ENCODE results near the gene KIAA1549.
"Not testable (repeated sequence)": the region's sequence is repeated elsewhere in the genome, so short reads cannot be mapped to it uniquely, and the experiment has no call there.

Gene KIAA1549

DNA sequence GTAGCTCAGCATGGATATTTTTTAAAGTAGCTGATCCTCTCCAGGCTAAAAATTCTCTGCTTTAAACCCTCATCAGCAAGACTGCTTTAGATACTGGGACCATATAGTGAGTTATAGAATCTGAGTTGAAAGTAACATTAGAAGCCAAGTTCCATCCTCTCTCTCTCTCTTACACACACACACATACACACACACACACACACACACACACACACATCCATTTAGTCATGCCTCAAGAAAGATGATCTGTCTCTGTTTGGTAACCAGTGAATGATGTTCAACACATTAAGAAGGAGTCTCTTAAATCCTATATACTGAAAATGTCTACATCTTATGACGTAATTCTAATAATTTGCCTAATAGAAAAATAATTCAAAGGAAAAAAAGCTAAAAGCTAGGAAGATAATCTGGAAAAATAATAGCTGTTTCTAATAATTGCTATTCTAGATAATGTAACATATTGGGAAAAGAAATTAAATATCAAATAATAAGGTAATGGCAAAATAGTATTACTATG is 166.3 kb downstream of the KIAA1549 start:
- H3K9me3 ChIP-seq (ENCODE audit: insufficient read depth, low read length), result no peaks in the 10 kb centered on the region

DNA sequence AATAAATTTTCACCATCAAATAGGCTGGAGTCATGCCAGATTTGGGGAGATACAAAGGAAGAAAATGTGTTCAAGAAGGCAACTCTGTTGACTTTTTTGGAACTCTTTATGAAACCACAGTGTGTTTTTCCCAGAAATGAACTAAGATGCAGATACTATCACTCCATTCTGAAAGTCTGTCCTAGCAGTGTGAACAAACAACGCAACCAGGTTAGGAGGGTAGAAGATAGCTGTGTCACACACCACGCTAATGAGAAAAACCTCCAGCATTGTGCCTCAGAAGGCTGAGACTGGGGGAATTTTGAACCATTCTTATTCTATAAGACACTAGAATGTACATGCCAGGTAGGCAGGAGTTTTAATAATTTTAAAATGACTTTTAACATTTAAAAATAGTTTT is 167.2 kb downstream of the KIAA1549 start:
- no peaks in the 10 kb centered on the region for H4K20me1 ChIP-seq (ENCODE audit: low read depth, low read length)
- TF ChIP-seq, protein P1, sequence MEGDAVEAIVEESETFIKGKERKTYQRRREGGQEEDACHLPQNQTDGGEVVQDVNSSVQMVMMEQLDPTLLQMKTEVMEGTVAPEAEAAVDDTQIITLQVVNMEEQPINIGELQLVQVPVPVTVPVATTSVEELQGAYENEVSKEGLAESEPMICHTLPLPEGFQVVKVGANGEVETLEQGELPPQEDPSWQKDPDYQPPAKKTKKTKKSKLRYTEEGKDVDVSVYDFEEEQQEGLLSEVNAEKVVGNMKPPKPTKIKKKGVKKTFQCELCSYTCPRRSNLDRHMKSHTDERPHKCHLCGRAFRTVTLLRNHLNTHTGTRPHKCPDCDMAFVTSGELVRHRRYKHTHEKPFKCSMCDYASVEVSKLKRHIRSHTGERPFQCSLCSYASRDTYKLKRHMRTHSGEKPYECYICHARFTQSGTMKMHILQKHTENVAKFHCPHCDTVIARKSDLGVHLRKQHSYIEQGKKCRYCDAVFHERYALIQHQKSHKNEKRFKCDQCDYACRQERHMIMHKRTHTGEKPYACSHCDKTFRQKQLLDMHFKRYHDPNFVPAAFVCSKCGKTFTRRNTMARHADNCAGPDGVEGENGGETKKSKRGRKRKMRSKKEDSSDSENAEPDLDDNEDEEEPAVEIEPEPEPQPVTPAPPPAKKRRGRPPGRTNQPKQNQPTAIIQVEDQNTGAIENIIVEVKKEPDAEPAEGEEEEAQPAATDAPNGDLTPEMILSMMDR (IDR thresholded peaks at IDR 0.05; ENCODE audit: insufficient read depth, low read length, poor library complexity, severe bottlenecking), result no peak
- TF ChIP-seq EZH2phosphoT487 (conservative IDR thresholded peaks at IDR 0.05; ENCODE audit: low read length), result no peak
- no peaks in the 10 kb centered on the region for H3K9me2 ChIP-seq (replicated peaks; ENCODE audit: insufficient read depth, low read length)
- H3K27ac ChIP-seq (ENCODE audit: low read depth, low read length), result no peak overlapping the region
- no peaks in the 10 kb centered on the region for H3F3A ChIP-seq (ENCODE audit: insufficient read depth)
- no peak overlapping the region for H3K4me2 ChIP-seq (ENCODE audit: low read depth, low read length, poor library complexity, severe bottlenecking)
- H3K9ac ChIP-seq (ENCODE audit: low read length), result no peak overlapping the region
- no peak overlapping the region for H2AFZ ChIP-seq (ENCODE audit: low read depth, low read length, severe bottlenecking)
- H3K27me3 ChIP-seq (ENCODE audit: low read length), result no peaks in the 10 kb centered on the region
- H3K79me2 ChIP-seq (ENCODE audit: insufficient read depth, low read length), result no peaks in the 10 kb centered on the region
- H3K4me3 ChIP-seq (ENCODE audit: insufficient read depth, low read length, poor library complexity, severe bottlenecking), result no peak overlapping the region
- no peaks in the 10 kb centered on the region for H3K36me3 ChIP-seq (ENCODE audit: low read length)
- no peaks in the 10 kb centered on the region for H3K9me3 ChIP-seq (ENCODE audit: insufficient read depth, low read length)

More for the DNA sequence above, 166.3 kb downstream of the KIAA1549 start:
- TF ChIP-seq EZH2phosphoT487 (conservative IDR thresholded peaks at IDR 0.05; ENCODE audit: low read length), result no peak
- TF ChIP-seq, protein P1 (IDR thresholded peaks at IDR 0.05; ENCODE audit: insufficient read depth, low read length, poor library complexity, severe bottlenecking), result no peak
- no peaks in the 10 kb centered on the region for H3K36me3 ChIP-seq (ENCODE audit: low read length)
- no peak overlapping the region for H3K4me2 ChIP-seq (ENCODE audit: low read depth, low read length, poor library complexity, severe bottlenecking)
- H3K79me2 ChIP-seq (ENCODE audit: insufficient read depth, low read length), result no peaks in the 10 kb centered on the region
- no peaks in the 10 kb centered on the region for H4K20me1 ChIP-seq (ENCODE audit: low read depth, low read length)
- no peak overlapping the region for H3K9ac ChIP-seq (ENCODE audit: low read length)
- no peak overlapping the region for H3K4me3 ChIP-seq (ENCODE audit: insufficient read depth, low read length, poor library complexity, severe bottlenecking)
- H3K9me2 ChIP-seq (replicated peaks; ENCODE audit: insufficient read depth, low read length), result no peaks in the 10 kb centered on the region
- no peak overlapping the region for H3K27ac ChIP-seq (ENCODE audit: low read depth, low read length)
- no peaks in the 10 kb centered on the region for H3K27me3 ChIP-seq (ENCODE audit: low read length)
- H2AFZ ChIP-seq (ENCODE audit: low read depth, low read length, severe bottlenecking), result no peak overlapping the region
- no peaks in the 10 kb centered on the region for H3F3A ChIP-seq (ENCODE audit: insufficient read depth)

DNA sequence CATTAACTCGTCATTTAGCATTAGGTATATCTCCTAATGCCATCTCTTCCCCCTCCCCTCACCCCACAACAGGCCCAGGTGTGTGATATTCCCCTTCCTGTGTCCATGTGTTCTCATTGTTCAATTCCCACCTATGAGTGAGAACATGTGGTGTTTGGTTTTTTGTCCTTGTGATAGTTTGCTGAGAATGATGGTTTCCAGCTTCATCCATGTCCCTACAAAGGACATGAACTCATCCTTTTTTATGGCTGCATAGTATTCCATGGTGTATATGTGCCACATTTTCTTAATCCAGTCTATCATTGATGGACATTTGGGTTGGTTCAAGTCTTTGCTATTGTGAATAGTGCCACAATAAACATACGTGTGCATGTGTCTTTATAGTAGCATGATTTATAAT is 169.9 kb downstream of the KIAA1549 start:
- H3F3A ChIP-seq (ENCODE audit: insufficient read depth); H3K9me3 ChIP-seq (ENCODE audit: insufficient read depth, low read length); H4K20me1 ChIP-seq (ENCODE audit: low read depth, low read length); H3K9ac ChIP-seq (ENCODE audit: low read length); H3K9me2 ChIP-seq (replicated peaks; ENCODE audit: insufficient read depth, low read length); H3K4me2 ChIP-seq (ENCODE audit: low read depth, low read length, poor library complexity, severe bottlenecking); H3K27ac ChIP-seq (ENCODE audit: low read depth, low read length); H3K79me2 ChIP-seq (ENCODE audit: insufficient read depth, low read length); H3K4me3 ChIP-seq (ENCODE audit: insufficient read depth, low read length, poor library complexity, severe bottlenecking); H3K27me3 ChIP-seq (ENCODE audit: low read length); H3K36me3 ChIP-seq (ENCODE audit: low read length); H2AFZ ChIP-seq (ENCODE audit: low read depth, low read length, severe bottlenecking): not testable (repeated sequence)

DNA sequence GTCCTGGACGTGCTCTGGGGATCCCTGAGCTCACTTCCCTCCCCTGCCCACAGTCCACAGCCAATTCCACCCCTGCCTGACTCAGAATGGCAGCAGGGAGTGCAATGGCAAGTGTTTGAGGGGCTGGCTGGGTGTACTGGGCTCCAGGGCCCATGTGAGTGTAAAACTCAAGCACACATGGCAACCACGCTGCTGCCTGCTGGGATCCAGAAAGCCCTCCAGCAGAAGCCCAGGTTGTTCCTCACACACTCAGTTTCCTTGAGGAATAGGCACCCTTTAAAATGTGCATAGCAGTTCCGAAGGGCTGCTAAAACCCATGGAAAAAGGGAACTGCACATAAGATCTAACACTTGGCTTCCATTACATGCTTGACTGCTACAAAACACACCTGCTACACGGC is 171.8 kb downstream of the KIAA1549 start:
- TF ChIP-seq EZH2phosphoT487 (conservative IDR thresholded peaks at IDR 0.05; ENCODE audit: low read length), result no peak
- TF ChIP-seq, protein P1 (IDR thresholded peaks at IDR 0.05; ENCODE audit: insufficient read depth, low read length, poor library complexity, severe bottlenecking), result no peak
- H3K79me2 ChIP-seq (ENCODE audit: insufficient read depth, low read length), result no peaks in the 10 kb centered on the region
- no peak overlapping the region for H3K4me3 ChIP-seq (ENCODE audit: insufficient read depth, low read length, poor library complexity, severe bottlenecking)
- no peak overlapping the region for H3K9ac ChIP-seq (ENCODE audit: low read length)
- no peak overlapping the region for H3K4me2 ChIP-seq (ENCODE audit: low read depth, low read length, poor library complexity, severe bottlenecking)
- no peaks in the 10 kb centered on the region for H3K9me2 ChIP-seq (replicated peaks; ENCODE audit: insufficient read depth, low read length)
- no peak overlapping the region for H3K27ac ChIP-seq (ENCODE audit: low read depth, low read length)
- H3F3A ChIP-seq (ENCODE audit: insufficient read depth), result no peaks in the 10 kb centered on the region
- H3K27me3 ChIP-seq (ENCODE audit: low read length), result no peaks in the 10 kb centered on the region
- H4K20me1 ChIP-seq (ENCODE audit: low read depth, low read length), result no peaks in the 10 kb centered on the region
- no peaks in the 10 kb centered on the region for H3K9me3 ChIP-seq (ENCODE audit: insufficient read depth, low read length)
- H3K36me3 ChIP-seq (ENCODE audit: low read length), result no peaks in the 10 kb centered on the region
- H2AFZ ChIP-seq (ENCODE audit: low read depth, low read length, severe bottlenecking), result no peak overlapping the region
